GM18520 (cell line): ENCODE measurements around the gene B3GNT9.

Experiments used
- ATAC-seq: cut with Tn5 transposase; IDR thresholded peaks from one replicate; pipeline ENCODE4 v1.9.1; 2021; ENCODE audit not compliant: unreplicated experiment

The B3GNT9 gene

GRCh38 chr16:67115639-67116038 is 35.2 kb downstream of the B3GNT9 start:
- ATAC-seq = no peak

DNA sequence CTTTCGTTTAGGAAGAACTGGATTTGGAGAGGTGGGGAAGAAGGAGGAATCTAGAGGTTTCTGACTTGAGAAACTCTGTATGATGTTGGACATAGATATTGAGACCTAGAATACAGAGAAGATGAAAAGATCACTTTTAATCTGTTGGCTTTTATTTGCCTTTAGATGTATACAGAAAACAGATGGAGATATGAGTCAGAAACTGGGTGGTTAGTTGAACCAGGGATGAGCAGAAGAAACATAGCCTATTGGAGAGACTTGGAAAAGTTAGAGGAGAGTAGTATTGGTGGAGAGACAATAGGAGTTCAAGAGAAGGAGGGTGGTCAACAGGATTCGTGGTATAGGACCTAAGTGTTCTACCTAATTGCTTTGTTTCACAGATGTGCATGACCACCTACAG is 36.0 kb downstream of the B3GNT9 start:
- no peak for ATAC-seq

GRCh38 chr16:67112591-67113399 is 38.0 kb downstream of the B3GNT9 start:
- no peak for ATAC-seq

GRCh38 chr16:67111951-67112444 is 38.8 kb downstream of the B3GNT9 start:
- no peak for ATAC-seq

DNA sequence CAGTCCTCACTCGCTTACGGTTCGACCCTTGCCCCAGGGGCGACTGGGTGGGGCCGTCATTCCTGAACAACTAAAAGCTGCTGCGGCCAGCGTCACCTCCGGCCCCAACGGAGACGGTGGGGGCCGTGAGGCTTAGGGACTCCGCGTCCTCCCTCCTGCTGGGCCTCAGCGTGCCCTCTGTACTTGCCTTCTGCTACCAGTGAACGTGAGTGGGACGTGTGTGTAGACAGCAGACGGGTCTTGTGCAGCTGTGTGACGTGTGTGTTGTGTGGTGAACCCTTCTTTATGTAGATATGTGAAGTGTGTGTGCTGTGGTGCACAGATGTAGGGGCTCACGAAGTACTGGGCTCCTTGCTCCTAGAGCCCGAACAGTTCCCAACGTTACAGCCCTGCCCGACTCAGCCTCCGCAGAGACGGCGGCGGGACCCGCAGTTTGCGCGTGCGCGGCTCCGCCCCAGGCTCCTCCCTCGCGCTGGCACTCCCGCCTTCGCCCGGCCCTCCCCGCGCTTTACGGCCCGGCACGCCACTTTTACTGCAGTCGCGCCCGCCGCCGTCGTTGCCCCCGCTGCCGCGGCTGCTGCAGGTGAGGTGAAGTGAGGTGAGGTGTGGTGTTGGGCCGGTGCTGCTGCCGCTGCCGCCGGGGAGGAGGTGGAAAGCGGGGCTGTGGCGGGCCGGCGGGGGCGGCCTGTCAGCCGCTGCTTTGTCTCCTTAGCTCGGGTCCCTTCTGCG is 41.2 kb downstream of the B3GNT9 start, which contains the start of gene PHAF1:
Gene PHAF1 (plus strand): TSS at position 535 of the 729 bp plus-strand sequence. CDS start 235 bp downstream, outside the sequence.
- peak; percentile 72 for ATAC-seq

DNA sequence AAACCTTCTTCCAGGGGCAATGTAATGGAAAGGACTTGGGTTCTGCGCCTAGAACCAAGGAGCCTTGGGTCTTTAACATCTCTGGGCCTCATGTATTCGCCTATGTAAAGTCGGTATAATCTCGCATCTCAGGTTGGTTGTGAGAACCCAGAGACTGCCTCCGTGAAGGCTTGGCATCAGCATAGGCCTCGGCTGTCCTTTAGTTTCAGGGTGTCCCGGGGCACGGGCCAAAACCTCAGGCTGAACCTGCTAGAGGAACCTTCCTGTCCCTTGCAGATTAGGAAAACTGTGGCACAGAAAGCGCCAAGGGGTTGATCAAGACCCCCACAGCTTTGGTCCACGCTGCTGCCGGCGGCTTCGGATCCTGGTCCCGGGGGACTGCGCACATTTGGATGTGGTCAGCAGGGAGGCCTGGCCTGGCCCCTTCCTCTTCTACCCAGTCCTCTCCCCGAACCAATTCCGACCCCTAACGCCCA is 41.8 kb downstream of the B3GNT9 start:
- no peak for ATAC-seq

DNA sequence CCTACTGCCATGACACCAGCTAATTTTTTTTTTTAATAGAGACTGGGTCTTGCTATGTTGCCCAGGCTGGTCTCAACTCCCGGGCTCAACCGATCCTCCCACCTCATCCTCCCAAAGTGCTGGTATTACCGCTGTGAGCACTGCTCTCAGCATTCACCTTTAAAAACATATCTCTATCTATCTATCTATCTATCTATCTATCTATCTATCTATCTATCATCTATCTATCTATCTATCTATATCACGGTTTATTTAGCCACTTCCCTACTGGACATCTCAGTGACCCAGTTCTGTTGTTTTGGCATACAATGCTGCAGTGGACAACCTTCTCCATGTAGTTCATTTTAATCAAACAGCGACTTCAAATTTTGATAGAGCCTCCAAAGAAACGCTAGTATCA is 42.3 kb downstream of the B3GNT9 start:
- no peak for ATAC-seq

GRCh38 chr16:67105881-67106280 is 44.9 kb downstream of the B3GNT9 start:
- ATAC-seq = no peak

DNA sequence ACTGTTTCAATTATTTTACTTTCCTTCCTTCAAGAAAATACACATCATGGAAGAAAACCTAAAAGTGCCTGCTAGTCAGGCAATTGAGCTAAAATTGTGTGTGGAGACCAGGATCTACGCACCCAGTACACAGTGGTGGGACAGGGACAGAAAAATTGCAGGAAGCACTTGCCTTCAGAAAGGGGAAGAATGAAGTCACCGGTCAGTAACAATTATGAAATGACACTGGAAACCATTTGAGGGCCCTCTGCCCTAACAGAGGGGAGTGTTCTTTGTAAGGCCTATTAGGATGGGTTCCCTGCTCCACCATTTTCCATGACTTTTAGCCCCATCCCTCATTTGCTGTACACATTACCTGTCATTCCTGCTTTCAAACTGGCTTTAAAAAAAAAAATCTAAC is 45.6 kb downstream of the B3GNT9 start:
- no peak for ATAC-seq

- no peak for ATAC-seq
These were observed 46.0 kb downstream of the B3GNT9 start for GRCh38 chr16:67104845-67105244.

GRCh38 chr16:67104061-67104460 is 46.7 kb downstream of the B3GNT9 start:
- ATAC-seq = no peak

DNA sequence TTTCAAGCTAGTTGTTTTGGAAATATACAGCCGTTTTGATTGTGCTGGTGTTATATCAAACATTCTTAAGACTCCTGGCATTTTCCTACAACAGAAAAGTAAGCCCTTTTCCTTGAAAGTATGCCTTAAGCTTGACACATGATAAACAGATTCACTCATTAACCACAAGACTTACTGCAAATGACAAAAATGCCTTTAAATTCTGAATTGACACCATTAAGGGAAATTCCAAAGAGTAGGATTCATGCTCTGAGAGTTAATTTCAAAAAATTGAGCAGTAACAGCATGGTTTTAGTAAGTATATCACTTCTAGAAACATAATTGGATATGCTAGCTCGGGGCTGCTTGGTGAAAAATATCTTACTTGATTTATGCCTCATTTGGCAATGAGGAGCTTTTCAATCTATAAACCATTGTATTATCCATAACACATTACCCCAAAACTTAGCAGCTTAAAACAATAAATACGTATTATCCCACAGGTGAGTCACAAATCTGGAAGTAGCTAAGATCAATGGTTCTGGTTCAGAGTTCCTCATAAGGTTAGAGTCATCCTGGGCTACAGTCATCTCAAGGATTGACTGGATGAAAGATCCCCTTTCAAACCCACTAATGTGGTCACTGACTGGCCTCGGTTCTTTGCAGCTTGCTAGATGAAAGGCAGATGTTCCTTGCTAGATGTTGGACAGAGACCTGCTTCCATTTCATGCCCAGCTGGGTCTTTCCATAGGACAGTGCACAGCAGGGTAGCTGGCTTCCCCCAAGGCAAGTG is 49.3 kb downstream of the B3GNT9 start:
- ATAC-seq = no peak

DNA sequence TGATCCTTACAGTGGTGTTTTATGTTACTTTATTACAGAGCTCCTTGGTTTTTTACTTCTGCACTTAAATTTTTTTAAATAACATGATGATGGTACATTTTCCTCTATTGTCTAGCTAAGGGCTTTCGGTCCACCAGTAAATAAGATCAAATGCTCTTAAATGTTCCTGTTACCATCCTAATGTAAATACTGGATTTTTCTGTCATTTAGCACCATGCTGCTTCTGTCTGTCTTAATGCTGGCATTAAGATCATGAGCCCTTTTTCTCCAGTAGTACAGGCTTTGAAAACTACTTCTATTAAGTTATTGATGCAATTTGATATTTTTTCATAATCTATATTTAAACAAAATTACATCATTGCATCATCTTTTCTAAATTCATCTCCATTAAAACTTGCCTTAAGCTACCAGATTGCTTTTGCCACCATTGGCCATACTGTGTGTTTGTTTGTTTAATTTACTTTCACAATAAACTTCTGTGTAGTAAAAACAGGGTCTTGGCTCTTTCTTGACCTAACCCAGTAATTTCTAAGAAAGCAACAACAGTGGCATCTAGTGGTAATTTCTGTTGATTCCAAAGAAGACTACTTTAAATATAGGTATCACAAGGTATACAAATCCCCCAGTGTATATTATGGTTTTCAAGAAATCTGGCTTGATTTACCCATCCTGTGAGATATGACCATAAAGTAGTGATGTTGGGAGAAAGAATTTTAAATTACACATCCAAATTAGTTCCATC is 50.1 kb downstream of the B3GNT9 start:
- ATAC-seq = no peak

- ATAC-seq = no peak
These were observed 52.2 kb downstream of the B3GNT9 start for GRCh38 chr16:67098599-67098998.
